Transverse colon (tissue), 4 donors: ENCODE measurements around the gene ZNF629.

Experiments
- EP300 ChIP-seq: sonication (generic); formaldehyde crosslinking; IDR thresholded peaks from one replicate; pipeline ENCODE4 v1.6.1; 2017; ENCODE audit warnings: antibody characterized with exemption, low read depth
- POLR2A ChIP-seq: fragments of 450-650 bp; IDR thresholded peaks from one replicate; pipeline ENCODE4 v1.6.1; 2016; ENCODE audit warnings: antibody characterized with exemption, mild to moderate bottlenecking, moderate library complexity
- POLR2AphosphoS5 ChIP-seq, 3 donors: sonication (generic); formaldehyde crosslinking; IDR thresholded peaks; one replicate each; pipeline ENCODE4 v1.6.1; 2016; ENCODE audit warnings: antibody characterized with exemption in 3 of 3
- TF ChIP-seq, protein P1 (sequence below), 5 experiments: fragments of 200-600 bp in 3 of 5; fragments of 450-650 bp in 2 of 5; sonication (generic) in 3 of 5; IDR thresholded peaks; 1 replicate in 2 of 5; 2 replicates in 3 of 5; pipeline ENCODE4 v1.5.1; 2016 to 2017; ENCODE audit warnings: antibody characterized with exemption in 5 of 5, inconsistent platforms in 3 of 5, mild to moderate bottlenecking in 2 of 5, moderate library complexity in 1 of 5

DNA sequence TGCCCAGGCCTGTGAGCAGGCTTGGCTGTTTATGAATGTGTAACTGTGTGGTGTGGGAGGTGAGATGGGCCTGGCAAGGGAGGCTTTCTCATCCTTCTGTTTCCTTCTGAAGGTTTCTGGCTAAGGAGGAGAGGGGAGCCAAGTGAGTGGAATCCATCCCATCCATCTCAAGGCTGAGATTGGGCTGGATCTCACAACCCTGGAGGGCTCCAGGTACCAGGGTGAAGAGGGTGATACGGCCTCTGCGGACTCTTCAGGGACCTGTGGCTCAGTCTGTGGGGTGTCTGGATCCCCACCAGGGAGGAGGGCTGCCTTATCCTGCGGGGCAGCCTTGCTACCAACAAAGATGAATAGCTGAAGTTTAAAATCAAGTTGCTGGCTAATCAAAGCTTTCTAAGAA, 7.0 kb downstream of the ZNF629 start:
- TF ChIP-seq POLR2A (no peak), POLR2AphosphoS5 (IDR thresholded peaks at IDR 0.05) (peak in 1 of 3 donors; percentile 8), EP300 (no peak)
- TF ChIP-seq, protein P1, sequence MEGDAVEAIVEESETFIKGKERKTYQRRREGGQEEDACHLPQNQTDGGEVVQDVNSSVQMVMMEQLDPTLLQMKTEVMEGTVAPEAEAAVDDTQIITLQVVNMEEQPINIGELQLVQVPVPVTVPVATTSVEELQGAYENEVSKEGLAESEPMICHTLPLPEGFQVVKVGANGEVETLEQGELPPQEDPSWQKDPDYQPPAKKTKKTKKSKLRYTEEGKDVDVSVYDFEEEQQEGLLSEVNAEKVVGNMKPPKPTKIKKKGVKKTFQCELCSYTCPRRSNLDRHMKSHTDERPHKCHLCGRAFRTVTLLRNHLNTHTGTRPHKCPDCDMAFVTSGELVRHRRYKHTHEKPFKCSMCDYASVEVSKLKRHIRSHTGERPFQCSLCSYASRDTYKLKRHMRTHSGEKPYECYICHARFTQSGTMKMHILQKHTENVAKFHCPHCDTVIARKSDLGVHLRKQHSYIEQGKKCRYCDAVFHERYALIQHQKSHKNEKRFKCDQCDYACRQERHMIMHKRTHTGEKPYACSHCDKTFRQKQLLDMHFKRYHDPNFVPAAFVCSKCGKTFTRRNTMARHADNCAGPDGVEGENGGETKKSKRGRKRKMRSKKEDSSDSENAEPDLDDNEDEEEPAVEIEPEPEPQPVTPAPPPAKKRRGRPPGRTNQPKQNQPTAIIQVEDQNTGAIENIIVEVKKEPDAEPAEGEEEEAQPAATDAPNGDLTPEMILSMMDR (IDR thresholded peaks at IDR 0.05): no peak
